GM23338 (cell line): ENCODE data around the gene TSPYL4. TPM values are rescaled to one million over a fixed set of nuclear protein-coding genes. Genes with fewer than 3 reads are reported as not detected.

Source experiments
- ATAC-seq: fragments of 200-7000 bp; cut with Tn5 transposase; 3 replicates; pipeline ENCODE4 v1.9.1; 2020
- DNase-seq: peaks from one replicate; pipeline ENCODE4 v3.0.0-alpha.2; 2015; ENCODE audit warnings: low spot score
- H2AFZ ChIP-seq: fragments of 200-600 bp; sonication (generic); 2 replicates; pipeline ENCODE4 v1.8.0; 2016; ENCODE audit warnings: antibody characterized with exemption, mild to moderate bottlenecking, moderate library complexity
- H3F3A ChIP-seq: fragments of 200-600 bp; sonication (generic); replicated peaks from 2 replicates; pipeline ENCODE4 v1.8.0; 2017; ENCODE audit warnings: antibody characterized with exemption, mixed run types, low read depth
- H3K27ac ChIP-seq: fragments of 200-600 bp; sonication (generic); 2 replicates; pipeline ENCODE4 v1.6.1; 2016; ENCODE audit warnings: low read depth
- H3K27me3 ChIP-seq: fragments of 200-600 bp; sonication (generic); 2 replicates; pipeline ENCODE4 v1.8.0; 2016; ENCODE audit warnings: mild to moderate bottlenecking, mixed run types, moderate library complexity; ENCODE audit not compliant: insufficient read depth
- H3K36me3 ChIP-seq: fragments of 200-600 bp; sonication (generic); 2 replicates; pipeline ENCODE4 v1.8.0; 2016; ENCODE audit warnings: mild to moderate bottlenecking; ENCODE audit not compliant: insufficient read depth
- H3K4me1 ChIP-seq: fragments of 200-600 bp; sonication (generic); 2 replicates; pipeline ENCODE4 v1.8.0; 2016; ENCODE audit warnings: mild to moderate bottlenecking, moderate library complexity; ENCODE audit not compliant: insufficient read depth
- H3K4me2 ChIP-seq: fragments of 200-600 bp; sonication (generic); 2 replicates; pipeline ENCODE4 v1.7.1; 2017; ENCODE audit warnings: mixed run types
- H3K4me3 ChIP-seq: fragments of 200-600 bp; sonication (generic); 2 replicates; pipeline ENCODE4 v1.6.1; 2016; ENCODE audit warnings: mixed run types
- H3K79me2 ChIP-seq: fragments of 200-600 bp; sonication (generic); replicated peaks from 2 replicates; pipeline ENCODE4 v1.8.0; 2017; ENCODE audit warnings: mild to moderate bottlenecking; ENCODE audit not compliant: insufficient read depth
- H3K9me2 ChIP-seq: fragments of 200-600 bp; sonication (generic); 2 replicates; pipeline ENCODE4 v1.8.0; 2017; ENCODE audit not compliant: insufficient read depth
- H4K20me1 ChIP-seq: fragments of 200-600 bp; sonication (generic); replicated peaks from 2 replicates; pipeline ENCODE4 v1.8.0; 2017; ENCODE audit warnings: mild to moderate bottlenecking; ENCODE audit not compliant: insufficient read depth
- H3K27ac Mint-ChIP-seq: 2 replicates; pipeline ENCODE4 v1.8.0; 2020; ENCODE audit warnings: inconsistent platforms, mild to moderate bottlenecking, moderate library complexity, mixed read lengths
- H3K27me3 Mint-ChIP-seq: 3 replicates; pipeline ENCODE4 v1.8.0; 2022; ENCODE audit warnings: low read depth, mild to moderate bottlenecking, moderate library complexity, mixed read lengths, inconsistent platforms; ENCODE audit not compliant: insufficient read depth, poor library complexity
- H3K36me3 Mint-ChIP-seq: 3 replicates; pipeline ENCODE4 v1.8.0; 2021; ENCODE audit warnings: low read depth, mild to moderate bottlenecking, inconsistent platforms, moderate library complexity, mixed read lengths
- H3K4me1 Mint-ChIP-seq: 3 replicates; pipeline ENCODE4 v1.8.0; 2020; ENCODE audit warnings: mild to moderate bottlenecking, inconsistent platforms, mixed read lengths
- H3K4me3 Mint-ChIP-seq: 3 replicates; pipeline ENCODE4 v1.8.0; 2021; ENCODE audit warnings: moderate library complexity, mild to moderate bottlenecking, inconsistent platforms, mixed read lengths
- H3K9me3 Mint-ChIP-seq: 3 replicates; pipeline ENCODE4 v1.8.0; 2020; ENCODE audit warnings: moderate library complexity, mild to moderate bottlenecking, inconsistent platforms, mixed read lengths
- EZH2 ChIP-seq: fragments of 200-600 bp; sonication (generic); IDR thresholded peaks from one replicate; pipeline ENCODE4 v1.8.0; 2017; ENCODE audit warnings: antibody characterized with exemption, mild to moderate bottlenecking, low read depth; ENCODE audit not compliant: unreplicated experiment
- JUNB ChIP-seq: IDR thresholded peaks from one replicate; pipeline ENCODE4 v1.6.1; 2016; ENCODE audit warnings: antibody characterized with exemption; ENCODE audit not compliant: unreplicated experiment
- NANOG ChIP-seq: IDR thresholded peaks from 2 replicates; pipeline ENCODE4 v1.6.1; 2016; ENCODE audit warnings: antibody characterized with exemption, borderline replicate concordance
- POLR2AphosphoS5 ChIP-seq: IDR thresholded peaks from 2 replicates; pipeline ENCODE4 v1.6.1; 2016; ENCODE audit warnings: antibody characterized with exemption, low read depth
- ZNF114 ChIP-seq: fragments of 250-450 bp; sonication (Bioruptor Pico); IDR thresholded peaks from 2 replicates; pipeline ENCODE4 v1.5.0; 2020; ENCODE audit warnings: mild to moderate bottlenecking, moderate library complexity
- polyA plus RNA-seq: library from polyadenylated mRNA; unstranded; fragments of >200 nt; fragmentation: Nextera tagmentation; extraction: Ambion mirVana; gene quantifications from 2 replicates; pipeline ENCODE4 v1.2.1, GENCODE V29; 2016
- total RNA-seq: library from RNA; depleted of rRNA; stranded (reverse); fragments of >200 nt; shearing (Covaris generic); gene quantifications from 2 replicates; pipeline ENCODE4 v1.2.3, GENCODE V29; 2014
- TF ChIP-seq, protein P1 (sequence below): fragments of 250-450 bp; sonication (Bioruptor Pico); IDR thresholded peaks from 2 replicates; pipeline ENCODE4 v1.5.0; 2020; ENCODE audit warnings: mild to moderate bottlenecking, moderate library complexity
- TF ChIP-seq, protein P2 (sequence below): IDR thresholded peaks from 2 replicates; pipeline ENCODE4 v1.6.1; 2016; ENCODE audit warnings: antibody characterized with exemption

TSPYL4 gene
- total and polyA plus RNA-seq, 2 experiments from 2014 or later = 13.2 to 19.8 TPM

DNA sequence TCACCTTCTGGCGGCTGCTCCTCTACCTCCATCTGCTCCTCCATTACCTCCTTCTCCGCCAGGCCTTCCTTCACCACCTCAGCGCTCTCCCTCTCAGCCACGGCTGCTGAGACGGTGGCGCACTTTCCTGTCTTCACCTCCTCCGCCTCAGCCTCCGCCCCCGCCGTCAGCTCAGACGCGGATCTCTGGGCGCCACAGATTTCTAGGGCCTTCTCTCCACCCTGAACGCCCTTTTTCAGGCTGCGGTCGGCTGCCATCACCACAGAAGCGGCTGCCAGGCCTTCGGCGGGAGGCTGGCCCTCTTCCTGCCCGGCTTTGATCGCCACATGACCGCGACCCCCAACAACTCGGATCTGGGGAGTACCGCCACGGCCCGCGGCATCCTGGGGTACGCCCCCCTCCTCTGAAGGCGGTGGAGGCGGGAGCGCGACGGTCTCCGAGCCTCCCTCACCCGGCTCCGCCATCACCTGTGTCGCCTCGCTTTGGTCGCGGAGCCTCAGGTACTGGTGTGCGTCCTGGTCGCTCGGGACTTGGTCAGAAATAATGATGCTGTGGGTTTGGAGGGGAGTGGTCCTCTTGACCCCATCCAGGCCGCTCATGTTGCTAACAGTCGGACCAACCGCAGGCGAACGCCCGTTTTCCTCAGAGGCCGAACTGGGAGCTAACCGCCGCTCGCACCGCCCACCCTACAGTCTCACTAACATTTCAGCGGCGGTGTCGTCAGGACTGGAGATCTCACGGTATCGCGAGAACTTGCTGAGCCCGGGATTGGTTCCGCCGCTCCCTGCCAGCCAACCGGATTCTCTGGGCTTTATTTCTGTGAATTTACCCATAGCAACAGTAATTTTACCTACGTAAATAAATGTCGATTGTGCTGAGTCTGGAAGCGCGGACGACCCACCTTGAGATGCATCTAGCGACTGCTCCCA, 25.6 kb upstream of the TSPYL4 start, which contains the start of gene TSPYL1 (continued):
- no peak for TF ChIP-seq JUNB
- TF ChIP-seq, protein P1, sequence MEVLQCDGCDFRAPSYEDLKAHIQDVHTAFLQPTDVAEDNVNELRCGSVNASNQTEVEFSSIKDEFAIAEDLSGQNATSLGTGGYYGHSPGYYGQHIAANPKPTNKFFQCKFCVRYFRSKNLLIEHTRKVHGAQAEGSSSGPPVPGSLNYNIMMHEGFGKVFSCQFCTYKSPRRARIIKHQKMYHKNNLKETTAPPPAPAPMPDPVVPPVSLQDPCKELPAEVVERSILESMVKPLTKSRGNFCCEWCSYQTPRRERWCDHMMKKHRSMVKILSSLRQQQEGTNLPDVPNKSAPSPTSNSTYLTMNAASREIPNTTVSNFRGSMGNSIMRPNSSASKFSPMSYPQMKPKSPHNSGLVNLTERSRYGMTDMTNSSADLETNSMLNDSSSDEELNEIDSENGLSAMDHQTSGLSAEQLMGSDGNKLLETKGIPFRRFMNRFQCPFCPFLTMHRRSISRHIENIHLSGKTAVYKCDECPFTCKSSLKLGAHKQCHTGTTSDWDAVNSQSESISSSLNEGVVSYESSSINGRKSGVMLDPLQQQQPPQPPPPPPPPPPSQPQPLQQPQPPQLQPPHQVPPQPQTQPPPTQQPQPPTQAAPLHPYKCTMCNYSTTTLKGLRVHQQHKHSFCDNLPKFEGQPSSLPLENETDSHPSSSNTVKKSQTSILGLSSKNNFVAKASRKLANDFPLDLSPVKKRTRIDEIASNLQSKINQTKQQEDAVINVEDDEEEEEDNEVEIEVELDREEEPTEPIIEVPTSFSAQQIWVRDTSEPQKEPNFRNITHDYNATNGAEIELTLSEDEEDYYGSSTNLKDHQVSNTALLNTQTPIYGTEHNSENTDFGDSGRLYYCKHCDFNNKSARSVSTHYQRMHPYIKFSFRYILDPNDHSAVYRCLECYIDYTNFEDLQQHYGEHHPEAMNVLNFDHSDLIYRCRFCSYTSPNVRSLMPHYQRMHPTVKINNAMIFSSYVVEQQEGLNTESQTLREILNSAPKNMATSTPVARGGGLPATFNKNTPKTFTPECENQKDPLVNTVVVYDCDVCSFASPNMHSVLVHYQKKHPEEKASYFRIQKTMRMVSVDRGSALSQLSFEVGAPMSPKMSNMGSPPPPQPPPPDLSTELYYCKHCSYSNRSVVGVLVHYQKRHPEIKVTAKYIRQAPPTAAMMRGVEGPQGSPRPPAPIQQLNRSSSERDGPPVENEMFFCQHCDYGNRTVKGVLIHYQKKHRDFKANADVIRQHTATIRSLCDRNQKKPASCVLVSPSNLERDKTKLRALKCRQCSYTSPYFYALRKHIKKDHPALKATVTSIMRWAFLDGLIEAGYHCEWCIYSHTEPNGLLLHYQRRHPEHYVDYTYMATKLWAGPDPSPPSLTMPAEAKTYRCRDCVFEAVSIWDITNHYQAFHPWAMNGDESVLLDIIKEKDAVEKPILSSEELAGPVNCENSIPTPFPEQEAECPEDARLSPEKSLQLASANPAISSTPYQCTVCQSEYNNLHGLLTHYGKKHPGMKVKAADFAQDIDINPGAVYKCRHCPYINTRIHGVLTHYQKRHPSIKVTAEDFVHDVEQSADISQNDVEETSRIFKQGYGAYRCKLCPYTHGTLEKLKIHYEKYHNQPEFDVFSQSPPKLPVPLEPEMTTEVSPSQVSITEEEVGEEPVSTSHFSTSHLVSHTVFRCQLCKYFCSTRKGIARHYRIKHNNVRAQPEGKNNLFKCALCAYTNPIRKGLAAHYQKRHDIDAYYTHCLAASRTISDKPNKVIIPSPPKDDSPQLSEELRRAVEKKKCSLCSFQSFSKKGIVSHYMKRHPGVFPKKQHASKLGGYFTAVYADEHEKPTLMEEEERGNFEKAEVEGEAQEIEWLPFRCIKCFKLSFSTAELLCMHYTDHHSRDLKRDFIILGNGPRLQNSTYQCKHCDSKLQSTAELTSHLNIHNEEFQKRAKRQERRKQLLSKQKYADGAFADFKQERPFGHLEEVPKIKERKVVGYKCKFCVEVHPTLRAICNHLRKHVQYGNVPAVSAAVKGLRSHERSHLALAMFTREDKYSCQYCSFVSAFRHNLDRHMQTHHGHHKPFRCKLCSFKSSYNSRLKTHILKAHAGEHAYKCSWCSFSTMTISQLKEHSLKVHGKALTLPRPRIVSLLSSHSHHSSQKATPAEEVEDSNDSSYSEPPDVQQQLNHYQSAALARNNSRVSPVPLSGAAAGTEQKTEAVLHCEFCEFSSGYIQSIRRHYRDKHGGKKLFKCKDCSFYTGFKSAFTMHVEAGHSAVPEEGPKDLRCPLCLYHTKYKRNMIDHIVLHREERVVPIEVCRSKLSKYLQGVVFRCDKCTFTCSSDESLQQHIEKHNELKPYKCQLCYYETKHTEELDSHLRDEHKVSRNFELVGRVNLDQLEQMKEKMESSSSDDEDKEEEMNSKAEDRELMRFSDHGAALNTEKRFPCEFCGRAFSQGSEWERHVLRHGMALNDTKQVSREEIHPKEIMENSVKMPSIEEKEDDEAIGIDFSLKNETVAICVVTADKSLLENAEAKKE (CRISPR knock-in tag) = no peak

DNA sequence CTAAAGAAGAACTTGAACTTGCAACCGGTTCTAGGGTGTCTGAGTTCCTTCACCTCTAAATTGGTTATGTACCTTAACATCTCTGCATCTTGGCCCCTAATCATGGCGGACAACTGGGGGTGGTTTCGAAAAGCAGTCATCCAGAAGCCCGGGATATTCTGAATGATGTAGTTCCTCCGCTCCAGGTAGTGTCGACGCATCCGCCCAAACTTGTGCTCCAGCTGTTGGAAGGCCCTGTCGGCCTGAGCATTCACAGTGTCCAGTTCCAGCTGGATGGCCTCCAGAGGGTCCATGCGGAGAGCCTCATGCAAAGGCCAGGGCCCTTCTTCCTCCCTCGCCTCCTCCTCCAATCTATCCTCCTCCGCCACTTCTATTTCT, 25.0 kb upstream of the TSPYL4 start:
- peaks cover 11% of the 10 kb centered on the region for H4K20me1 ChIP-seq
- no peaks in the 10 kb centered on the region for H3K9me3 Mint-ChIP-seq
- no peaks in the 10 kb centered on the region for H3K27me3 ChIP-seq
- H3K4me3 Mint-ChIP-seq = peak overlapping the region; percentile 93
- peak overlapping the region; percentile 100 for H3K27ac Mint-ChIP-seq
- peak overlapping the region; percentile 90 for H3K27ac ChIP-seq
- H3K79me2 ChIP-seq = peaks cover 50% of the 10 kb centered on the region
- H3K4me1 Mint-ChIP-seq = peaks cover 42% of the 10 kb centered on the region
- peak; percentile 8 for ATAC-seq
- H3K4me2 ChIP-seq = peak overlapping the region; percentile 85
- peaks cover 6% of the 10 kb centered on the region for H3K27me3 Mint-ChIP-seq
- peaks cover 28% of the 10 kb centered on the region for H3K36me3 Mint-ChIP-seq
- no peaks in the 10 kb centered on the region for H3K9me2 ChIP-seq
- no peaks in the 10 kb centered on the region for H3K36me3 ChIP-seq
- peak overlapping the region; percentile 84 for H3K4me3 ChIP-seq
- peak; percentile 45 for DNase-seq
- no peaks in the 10 kb centered on the region for H3F3A ChIP-seq
- H3K4me1 ChIP-seq = peaks cover 21% of the 10 kb centered on the region
- no peak overlapping the region for H2AFZ ChIP-seq
- TF ChIP-seq, protein P1 (CRISPR knock-in tag) = no peak
- TF ChIP-seq POLR2AphosphoS5 = no peak
- no peak for TF ChIP-seq JUNB
- TF ChIP-seq NANOG = no peak
- TF ChIP-seq, protein P2, sequence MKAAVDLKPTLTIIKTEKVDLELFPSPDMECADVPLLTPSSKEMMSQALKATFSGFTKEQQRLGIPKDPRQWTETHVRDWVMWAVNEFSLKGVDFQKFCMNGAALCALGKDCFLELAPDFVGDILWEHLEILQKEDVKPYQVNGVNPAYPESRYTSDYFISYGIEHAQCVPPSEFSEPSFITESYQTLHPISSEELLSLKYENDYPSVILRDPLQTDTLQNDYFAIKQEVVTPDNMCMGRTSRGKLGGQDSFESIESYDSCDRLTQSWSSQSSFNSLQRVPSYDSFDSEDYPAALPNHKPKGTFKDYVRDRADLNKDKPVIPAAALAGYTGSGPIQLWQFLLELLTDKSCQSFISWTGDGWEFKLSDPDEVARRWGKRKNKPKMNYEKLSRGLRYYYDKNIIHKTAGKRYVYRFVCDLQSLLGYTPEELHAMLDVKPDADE = no peak
- TF ChIP-seq EZH2 = no peak
- TF ChIP-seq ZNF114 (CRISPR knock-in tag) = no peak
